Thyroid gland (tissue), 4 donors: ENCODE data around the gene C1orf167.

Experiments used
- CTCF ChIP-seq, 6 experiments: fragments of 200-600 bp in 3 of 6; fragments of 450-650 bp in 3 of 6; sonication (generic) in 3 of 6; IDR thresholded peaks; one replicate each; pipeline ENCODE4 v1.5.1; 2016 to 2019; ENCODE audit warnings: antibody characterized with exemption in 6 of 6, mild to moderate bottlenecking in 2 of 6, inconsistent platforms in 1 of 6, moderate library complexity in 1 of 6
- POLR2A ChIP-seq, 2 donors: fragments of 450-650 bp; IDR thresholded peaks; one replicate each; pipeline ENCODE4 v1.6.1; 2017; ENCODE audit warnings: antibody characterized with exemption in 2 of 2, mild to moderate bottlenecking in 2 of 2, moderate library complexity in 1 of 2

- TF ChIP-seq CTCF (IDR thresholded peaks at IDR 0.05) (no peak), POLR2A (IDR thresholded peaks at IDR 0.05) (no peak)
These were observed 2.5 kb downstream of the C1orf167 start for GRCh38 chr1:11764519-11764918.
